Right hindlimb (tissue), 1 donor: ENCODE results near the gene PDXK.

Source experiments
- DNase-seq: peaks from one replicate; pipeline ENCODE4 v3.0.0-alpha.2; 2018

Gene PDXK

DNA sequence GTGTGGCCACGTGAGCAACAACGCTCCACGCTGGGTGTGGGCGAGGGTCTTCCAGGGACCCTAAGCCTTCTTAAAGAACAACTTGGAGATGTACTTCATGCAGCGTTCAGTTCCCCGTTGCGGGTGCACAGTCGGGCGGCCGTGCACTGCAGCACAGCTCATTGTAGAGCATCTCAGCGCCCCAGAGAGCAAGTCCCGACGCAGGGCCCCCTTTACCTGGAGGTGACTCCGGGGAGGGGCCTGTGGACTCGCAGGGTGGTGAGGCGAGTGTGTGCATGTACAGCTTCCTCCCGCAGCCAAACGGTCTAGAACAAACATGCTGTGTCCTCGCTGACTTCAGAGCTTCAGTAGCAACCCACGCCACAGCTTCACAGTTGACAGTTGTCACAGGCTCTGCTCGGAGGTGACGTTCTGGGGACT is 89.9 kb downstream of the PDXK start:
- DNase-seq = no peak

DNA sequence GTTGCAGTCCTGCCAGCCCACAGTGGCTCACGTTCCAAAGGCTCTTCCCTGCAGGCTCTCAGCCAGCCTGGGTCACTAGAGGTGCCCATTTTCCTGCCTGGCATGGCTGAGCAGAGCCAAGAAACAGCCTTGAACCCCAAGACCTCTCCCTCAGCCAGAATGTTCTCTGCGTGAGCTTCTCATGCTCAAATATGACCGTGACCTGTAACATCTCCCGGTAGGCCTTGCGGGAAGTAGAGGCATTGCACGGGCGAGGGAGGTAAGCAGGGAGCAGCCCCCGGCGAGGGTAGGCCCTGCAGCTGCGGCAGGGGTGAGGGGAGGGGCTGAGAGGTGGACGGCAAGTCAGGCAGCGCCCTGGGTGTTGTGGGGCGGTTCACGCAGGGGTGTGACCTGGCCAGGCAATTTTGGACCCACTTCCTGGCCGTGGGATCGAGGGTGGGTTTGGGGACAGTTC is 90.4 kb downstream of the PDXK start:
- DNase-seq = no peak

DNA sequence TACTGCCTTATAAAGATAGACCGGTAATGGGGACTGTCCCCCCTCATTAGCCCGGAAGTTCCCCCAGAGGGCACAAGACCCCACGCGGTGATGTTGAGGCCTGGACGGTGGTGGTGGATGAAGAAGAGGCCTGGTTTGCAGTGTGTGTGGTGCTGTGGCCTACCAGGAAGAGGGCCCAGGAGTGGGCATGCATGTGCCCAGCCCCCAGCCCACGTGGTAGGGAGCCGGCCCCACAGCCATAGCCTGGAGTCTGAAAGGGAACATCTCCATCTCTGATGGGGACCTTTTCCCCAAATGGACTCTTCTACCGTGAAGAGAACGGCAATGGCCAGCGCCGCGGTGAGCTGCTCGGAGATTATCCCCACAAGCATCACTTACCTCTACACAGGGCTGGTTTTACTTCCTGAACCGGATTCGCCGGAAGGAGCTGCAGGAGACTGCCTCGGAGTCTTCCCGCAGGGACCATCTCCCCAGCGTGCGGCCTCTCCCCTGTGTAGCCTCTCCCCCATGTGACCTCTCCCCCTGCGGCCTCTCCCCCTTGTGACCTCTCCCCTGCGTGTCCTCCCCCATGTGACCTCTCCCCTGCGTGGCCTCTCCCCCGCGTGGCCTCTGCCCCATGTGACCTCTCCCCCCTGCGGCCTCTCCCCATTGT is 91.0 kb downstream of the PDXK start:
- no peak for DNase-seq

DNA sequence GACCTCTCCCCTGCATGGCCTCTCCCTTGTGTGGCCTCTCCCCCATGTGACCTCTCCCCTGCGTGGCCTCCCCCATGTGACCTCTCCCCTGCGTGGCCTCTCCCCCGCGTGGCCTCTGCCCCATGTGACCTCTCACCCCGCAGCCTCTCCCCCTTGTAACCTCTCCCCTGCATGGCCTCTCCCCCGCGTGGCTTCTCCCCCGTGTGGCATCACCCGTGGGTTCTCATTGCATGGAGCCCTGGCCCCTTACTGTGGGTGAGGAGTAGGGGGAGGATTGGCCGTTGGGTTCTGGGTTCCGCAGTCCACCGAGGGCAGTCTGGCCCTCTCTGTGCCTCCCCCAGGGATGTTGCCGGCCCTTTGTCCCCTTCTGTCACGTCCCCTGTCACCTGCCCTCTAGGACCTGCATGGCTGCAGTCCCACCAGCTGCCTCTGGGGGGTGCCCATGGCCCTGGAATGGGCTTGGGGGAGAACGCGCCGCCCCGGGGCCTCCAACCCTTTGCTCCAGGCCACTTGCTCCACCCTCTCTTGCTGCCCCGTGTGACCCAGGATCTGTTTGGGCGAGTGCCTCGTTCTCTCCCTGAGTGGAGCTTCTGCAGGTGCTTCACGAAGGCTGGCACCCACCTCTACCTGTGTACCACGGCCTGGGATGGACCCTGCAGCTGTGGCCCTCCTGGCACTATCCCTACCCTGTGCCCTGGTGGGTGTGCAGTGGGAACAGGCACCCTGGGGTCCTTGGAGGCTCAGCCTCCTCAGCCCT is 91.8 kb downstream of the PDXK start:
- DNase-seq = peak; percentile 83

DNA sequence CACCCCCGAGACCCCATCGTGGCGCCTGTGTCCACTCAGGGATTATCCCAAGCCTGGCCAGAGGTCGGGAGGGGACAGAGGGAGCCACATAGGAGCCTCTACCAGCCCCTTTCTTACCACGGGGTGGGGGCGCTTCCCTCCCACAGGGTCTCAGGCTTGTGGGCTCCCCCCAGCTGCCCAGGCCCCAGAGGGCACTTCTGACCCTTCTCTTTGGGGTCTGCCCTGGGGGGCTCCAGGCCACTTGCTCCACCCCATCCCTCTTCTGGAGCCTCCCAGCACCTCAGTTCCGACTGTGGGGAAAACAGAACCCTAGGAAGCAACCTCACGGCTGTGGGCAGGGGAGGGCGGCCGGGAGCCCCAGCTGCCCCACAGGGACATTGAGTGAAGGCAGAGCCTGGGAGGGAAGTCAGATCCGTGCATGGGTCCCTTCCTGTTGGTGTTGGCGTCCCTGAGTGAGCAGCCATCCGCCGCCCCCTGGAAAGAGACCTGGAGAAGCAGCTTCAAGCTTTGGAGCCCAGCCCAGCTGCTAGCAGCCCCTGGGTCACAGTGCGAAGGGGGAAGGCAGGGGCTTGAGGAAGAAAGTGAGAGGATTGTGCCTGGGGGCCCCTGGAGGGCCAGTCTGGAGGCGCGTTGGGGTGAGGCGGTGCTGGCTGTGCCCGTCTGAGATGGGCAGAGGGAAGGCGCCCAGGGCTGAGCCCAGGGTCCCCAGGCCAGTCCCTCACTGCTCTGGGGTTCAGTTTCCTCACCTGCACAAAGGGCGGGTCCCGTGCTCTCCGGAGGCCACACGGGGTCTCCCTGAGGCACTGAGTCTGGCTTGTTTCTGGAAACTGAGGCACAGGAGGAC is 92.6 kb downstream of the PDXK start:
- no peak for DNase-seq
